Choroid plexus epithelial cell (primary cell): Measurements from ENCODE around the gene IMMP2L.

Source experiments
- DNase-seq: peaks from one replicate; pipeline ENCODE4 v3.0.0-alpha.2; 2010; ENCODE audit warnings: low read depth
- H3K4me3 ChIP-seq: 2 replicates; pipeline ENCODE4 v1.5.1; 2011; ENCODE audit warnings: low read depth, mild to moderate bottlenecking, control low read depth, low read length, moderate library complexity
- TF ChIP-seq, protein P1 (sequence below): conservative IDR thresholded peaks from 2 replicates; pipeline ENCODE4 v1.5.1; 2011; ENCODE audit warnings: low read depth, mild to moderate bottlenecking, control low read depth, inconsistent platforms, low read length, moderate library complexity

The IMMP2L gene

DNA sequence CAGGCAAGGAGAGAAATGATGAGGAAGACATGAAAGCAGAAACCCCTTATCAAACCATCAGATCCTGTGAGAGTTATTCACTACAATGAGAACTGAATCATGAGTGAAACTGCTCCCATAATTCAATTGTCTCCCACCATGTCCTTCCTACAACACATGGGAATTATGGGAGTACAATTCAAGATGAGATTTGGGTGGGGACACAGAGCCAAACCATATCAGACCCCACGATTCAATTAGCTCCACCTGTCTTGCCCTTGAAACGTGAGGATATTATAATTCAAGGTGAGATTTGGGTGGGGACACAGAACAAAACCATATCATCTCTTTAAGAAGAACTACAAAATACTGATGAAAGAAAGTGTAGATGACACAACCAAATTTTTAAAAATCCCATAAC lies 128.9 kb downstream of the IMMP2L start:
- H3K4me3 ChIP-seq = no peak overlapping the region
- no peak for DNase-seq
- TF ChIP-seq, protein P1, sequence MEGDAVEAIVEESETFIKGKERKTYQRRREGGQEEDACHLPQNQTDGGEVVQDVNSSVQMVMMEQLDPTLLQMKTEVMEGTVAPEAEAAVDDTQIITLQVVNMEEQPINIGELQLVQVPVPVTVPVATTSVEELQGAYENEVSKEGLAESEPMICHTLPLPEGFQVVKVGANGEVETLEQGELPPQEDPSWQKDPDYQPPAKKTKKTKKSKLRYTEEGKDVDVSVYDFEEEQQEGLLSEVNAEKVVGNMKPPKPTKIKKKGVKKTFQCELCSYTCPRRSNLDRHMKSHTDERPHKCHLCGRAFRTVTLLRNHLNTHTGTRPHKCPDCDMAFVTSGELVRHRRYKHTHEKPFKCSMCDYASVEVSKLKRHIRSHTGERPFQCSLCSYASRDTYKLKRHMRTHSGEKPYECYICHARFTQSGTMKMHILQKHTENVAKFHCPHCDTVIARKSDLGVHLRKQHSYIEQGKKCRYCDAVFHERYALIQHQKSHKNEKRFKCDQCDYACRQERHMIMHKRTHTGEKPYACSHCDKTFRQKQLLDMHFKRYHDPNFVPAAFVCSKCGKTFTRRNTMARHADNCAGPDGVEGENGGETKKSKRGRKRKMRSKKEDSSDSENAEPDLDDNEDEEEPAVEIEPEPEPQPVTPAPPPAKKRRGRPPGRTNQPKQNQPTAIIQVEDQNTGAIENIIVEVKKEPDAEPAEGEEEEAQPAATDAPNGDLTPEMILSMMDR = no peak

- DNase-seq = peak; percentile 15
- TF ChIP-seq, protein P1 = no peak
- no peak overlapping the region for H3K4me3 ChIP-seq
These were observed 132.5 kb downstream of the IMMP2L start for GRCh38 chr7:111429781-111430180.

DNA sequence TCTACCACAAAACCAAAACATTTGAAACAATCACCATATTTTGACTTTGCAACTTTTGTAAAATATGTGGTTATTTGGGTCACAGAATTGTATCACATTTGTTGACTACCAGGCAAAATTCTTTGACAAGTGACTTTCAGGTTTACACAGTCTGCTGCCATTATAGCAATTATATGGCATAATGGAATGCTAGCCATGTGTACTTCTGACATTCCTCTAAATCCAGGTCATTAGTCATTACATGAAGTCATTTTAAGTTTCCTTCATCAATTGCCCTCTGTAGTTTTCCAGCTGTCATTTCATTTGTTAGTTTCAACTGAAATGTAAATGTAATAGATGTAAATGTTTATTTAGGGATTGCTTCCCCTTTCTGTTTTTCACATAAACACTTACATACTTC lies 137.5 kb downstream of the IMMP2L start:
- TF ChIP-seq, protein P1 = no peak
- H3K4me3 ChIP-seq = no peak overlapping the region
- DNase-seq = peak; percentile 35

- no peak for DNase-seq
- no peak overlapping the region for H3K4me3 ChIP-seq
- TF ChIP-seq, protein P1 = no peak
These were observed 147.9 kb downstream of the IMMP2L start for GRCh38 chr7:111414374-111414773.

GRCh38 chr7:111413739-111414138 lies 148.6 kb downstream of the IMMP2L start:
- TF ChIP-seq, protein P1 = no peak
- DNase-seq = peak; percentile 59
- peak overlapping the region; percentile 32 for H3K4me3 ChIP-seq

DNA sequence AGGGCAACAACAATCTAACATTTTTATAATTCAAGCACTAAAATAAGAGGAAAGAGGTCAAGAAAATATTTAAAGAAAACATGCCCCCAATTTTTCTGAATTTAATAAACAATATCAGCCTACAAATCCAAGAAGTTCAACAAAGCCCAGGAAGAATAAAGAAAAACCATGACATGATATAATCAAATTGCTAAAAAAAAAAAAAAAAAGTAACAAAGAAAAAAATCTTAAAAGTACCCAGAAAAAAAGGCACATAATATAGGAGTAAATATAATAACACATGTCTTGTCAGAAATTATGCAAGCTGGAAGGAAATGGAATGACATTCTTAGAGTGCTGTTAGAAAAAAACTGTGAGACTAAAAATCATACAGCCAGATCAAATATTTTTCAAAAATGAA lies 151.4 kb downstream of the IMMP2L start:
- no peak for DNase-seq
- H3K4me3 ChIP-seq = no peak overlapping the region
- TF ChIP-seq, protein P1 = no peak

- H3K4me3 ChIP-seq = no peak overlapping the region
- peak; percentile 55 for DNase-seq
- TF ChIP-seq, protein P1 = no peak
These were observed 152.4 kb downstream of the IMMP2L start for GRCh38 chr7:111409714-111410422.
